ENCODE measurements around the gene CCDC152. TPM values are rescaled to one million over a fixed set of nuclear protein-coding genes. Genes with fewer than 3 reads are reported as not detected.

The CCDC152 gene
- total RNA-seq, 6 donors from 2014 or later = 0.11 to 8.4 (median 0.58) TPM

GRCh38 chr5:42799668-42800114 lies 43.1 kb downstream of the CCDC152 start:
- TF ChIP-seq CTCF (IDR thresholded peaks at IDR 0.05) (no peak), POLR2AphosphoS5 (IDR thresholded peaks at IDR 0.05) (no peak), EP300 (IDR thresholded peaks at IDR 0.05) (no peak), POLR2A (IDR thresholded peaks at IDR 0.05) (no peak)
- H3K9me3 ChIP-seq = no peaks in the 10 kb centered on the region
- H3K27ac ChIP-seq = no peak overlapping the region
- DNase-seq (no peak), ATAC-seq (ENCODE audit: low FRiP score in 2 of 2) (no peak)
- H3K4me1 ChIP-seq = no peaks in the 10 kb centered on the region
- no peaks in the 10 kb centered on the region for H3K27me3 ChIP-seq
- WGBS, 2 donors = 94 to 95% methylated on average over 9 of the region's 9 CpGs
- H3K4me3 ChIP-seq = no peak overlapping the region
- H3K36me3 ChIP-seq = peaks cover 24 to 58% (median 27%) of the 10 kb centered on the region in 4 donors

GRCh38 chr5:42800748-42801330 lies 44.2 kb downstream of the CCDC152 start:
- Histone ChIP-seq H3K9me3 (no peaks in the 10 kb centered on the region), H3K27me3 (no peaks in the 10 kb centered on the region), H3K27ac (no peak overlapping the region), H3K36me3 (peaks cover 27 to 70% (median 31%) of the 10 kb centered on the region in 4 donors), H3K4me3 (no peak overlapping the region), H3K4me1 (no peaks in the 10 kb centered on the region)
- TF ChIP-seq POLR2A (IDR thresholded peaks at IDR 0.05) (peak in 1 of 4 donors; percentile 27), CTCF (IDR thresholded peaks at IDR 0.05) (no peak)
- ATAC-seq (ENCODE audit: low FRiP score in 2 of 2) (no peak), DNase-seq (no peak)
- WGBS, 2 donors = 87 to 88% methylated on average over 8 of the region's 8 CpGs

GRCh38 chr5:42801516-42802166 lies 45.0 kb downstream of the CCDC152 start:
- H3K4me1 ChIP-seq = peaks cover 0 to 7% (median 3%) of the 10 kb centered on the region in 4 donors

GRCh38 chr5:42804717-42805339 lies 48.2 kb downstream of the CCDC152 start:
- no peak for DNase-seq
- no peak for TF ChIP-seq EP300 (IDR thresholded peaks at IDR 0.05)
- TF ChIP-seq CTCF (IDR thresholded peaks at IDR 0.05) = no peak
- no peak for TF ChIP-seq POLR2AphosphoS5 (IDR thresholded peaks at IDR 0.05)
- TF ChIP-seq POLR2A (IDR thresholded peaks at IDR 0.05) = no peak
- Histone ChIP-seq H3K36me3 (peaks cover 27 to 85% (median 31%) of the 10 kb centered on the region in 4 donors), H3K27me3 (no peaks in the 10 kb centered on the region), H3K4me1 (peaks cover 8 to 30% (median 13%) of the 10 kb centered on the region in 4 donors), H3K9me3 (no peaks in the 10 kb centered on the region), H3K27ac (peak overlapping the region in 1 of 4 donors; percentile 10), H3K4me3 (no peak overlapping the region)
- 92 to 96% methylated on average over 4 of the region's 4 CpGs for WGBS, 2 donors
- no peak for ATAC-seq (ENCODE audit: low FRiP score in 2 of 2)

More at GRCh38 chr5:42801516-42802166, 45.0 kb downstream of the CCDC152 start:
- H3K36me3 ChIP-seq = peaks cover 27 to 78% (median 31%) of the 10 kb centered on the region in 4 donors
- H3K27me3 ChIP-seq = no peaks in the 10 kb centered on the region
- ATAC-seq (ENCODE audit: low FRiP score in 2 of 2) (no peak), DNase-seq (no peak)
- H3K9me3 ChIP-seq = no peaks in the 10 kb centered on the region
- H3K4me3 ChIP-seq = no peak overlapping the region
- no peak for TF ChIP-seq EP300 (IDR thresholded peaks at IDR 0.05)
- no peak for TF ChIP-seq POLR2A (IDR thresholded peaks at IDR 0.05)
- TF ChIP-seq POLR2AphosphoS5 (IDR thresholded peaks at IDR 0.05) = no peak
- no peak for TF ChIP-seq CTCF (IDR thresholded peaks at IDR 0.05)
- H3K27ac ChIP-seq = no peak overlapping the region
- WGBS, 2 donors = 87 to 95% methylated on average over 6 of the region's 6 CpGs
